Common myeloid progenitor, CD34-positive (primary cell): Measurements from ENCODE around the gene SPDL1.
A peak's percentile ranks its signal among the peaks of the same experiment; 100 is the strongest.

ENCODE experiments used
- CTCF ChIA-PET: fragments of 350-600 bp; sonication (Branson Sonifier 250); formaldehyde crosslinking; loops from one replicate; lab custom pipeline; 2021; ENCODE audit warnings: antibody characterized with exemption; lab: Charles Lee
- POLR2A ChIA-PET: fragments of 350-600 bp; sonication (Branson Sonifier 250); formaldehyde crosslinking; loops from one replicate; lab custom pipeline; 2021; ENCODE audit warnings: antibody characterized with exemption; lab: Charles Lee
- DNase-seq, 3 donors: peaks; one replicate each; pipeline versions ENCODE4 v3.0.0 to v3.0.0-alpha.2; 2013
- H3K27ac ChIP-seq, 2 experiments: 1 replicate in 1 of 2; 2 replicates in 1 of 2; pipeline ENCODE4 v1.7.0; 2013; ENCODE audit warnings: inconsistent platforms in 2 of 2, low read length in 2 of 2, mild to moderate bottlenecking in 2 of 2, low read depth in 1 of 2, moderate library complexity in 1 of 2; ENCODE audit not compliant: severe bottlenecking in 2 of 2, insufficient read depth in 1 of 2, poor library complexity in 1 of 2
- H3K27me3 ChIP-seq, 5 experiments: replicated peaks in 2 of 5; 1 replicate in 3 of 5; 2 replicates in 2 of 5; pipeline versions ENCODE4 v1.6.1 to v1.7.0; 2013; ENCODE audit warnings: low read length in 4 of 5, mild to moderate bottlenecking in 2 of 5, moderate library complexity in 2 of 5, inconsistent platforms in 1 of 5; ENCODE audit not compliant: insufficient read depth in 5 of 5, control insufficient read depth in 4 of 5
- H3K36me3 ChIP-seq, 4 experiments: 1 replicate in 2 of 4; 2 replicates in 2 of 4; pipeline versions ENCODE4 v1.6.1 to v1.7.0; 2013; ENCODE audit warnings: low read length in 3 of 4, control low read depth in 1 of 4, mild to moderate bottlenecking in 1 of 4; ENCODE audit not compliant: control insufficient read depth in 4 of 4, insufficient read depth in 4 of 4
- H3K4me1 ChIP-seq, 4 experiments: 1 replicate in 3 of 4; 2 replicates in 1 of 4; pipeline versions ENCODE4 v1.6.1 to v1.7.1; 2013; ENCODE audit warnings: low read length in 3 of 4, mild to moderate bottlenecking in 3 of 4, control low read depth in 1 of 4, inconsistent platforms in 1 of 4, moderate library complexity in 1 of 4; ENCODE audit not compliant: control insufficient read depth in 4 of 4, insufficient read depth in 4 of 4; ENCODE audit errors: control extremely low read depth in 1 of 4
- H3K4me3 ChIP-seq, 7 experiments: 1 replicate in 4 of 7; 2 replicates in 3 of 7; pipeline versions ENCODE4 v1.5.1 to v1.7.0; 2013; ENCODE audit warnings: mild to moderate bottlenecking in 7 of 7, low read length in 6 of 7, moderate library complexity in 6 of 7, inconsistent platforms in 2 of 7, low read depth in 2 of 7, control low read depth in 1 of 7; ENCODE audit not compliant: insufficient read depth in 4 of 7, control insufficient read depth in 1 of 7; ENCODE audit errors: extremely low read depth in 1 of 7
- H3K9me3 ChIP-seq, 5 experiments: 1 replicate in 4 of 5; 2 replicates in 1 of 5; pipeline versions ENCODE4 v1.6.1 to v1.7.1; 2013; ENCODE audit warnings: low read length in 4 of 5, mild to moderate bottlenecking in 2 of 5, inconsistent platforms in 1 of 5, low read depth in 1 of 5, moderate library complexity in 1 of 5; ENCODE audit not compliant: control insufficient read depth in 4 of 5, insufficient read depth in 2 of 5; ENCODE audit errors: control extremely low read depth in 1 of 5
- WGBS: methylation state at CpG from one replicate; pipeline ENCODE4 v1.1.5; 2013; ENCODE audit not compliant: insufficient coverage; 5-methylcytosine and 5-hydroxymethylcytosine counted together

Gene SPDL1

DNA sequence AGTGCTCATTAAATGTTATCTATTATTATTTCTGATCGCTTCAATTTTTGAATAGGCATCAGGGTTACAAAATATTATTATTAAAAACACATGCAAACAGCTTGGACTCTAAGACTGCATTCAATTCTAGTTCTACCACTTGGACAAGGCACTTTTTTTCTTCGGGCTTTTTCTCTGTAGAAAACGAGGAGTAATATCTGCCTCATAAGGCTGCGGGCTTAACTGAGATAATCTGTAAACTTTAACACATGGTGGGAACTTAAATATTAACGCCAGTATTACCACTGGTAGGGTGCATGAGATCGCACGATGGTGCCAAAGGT lies 511 bp upstream of the SPDL1 start:
- CTCF ChIA-PET, result interaction anchor here (0.7 kb wide), 1 partner anchor 97 kb away, joined by 3 read pairs; no protein-coding TSS in a partner anchor
- WGBS, result 0% methylated on average over 5 of the region's 7 CpGs
- POLR2A ChIA-PET, result no interaction called here

DNA sequence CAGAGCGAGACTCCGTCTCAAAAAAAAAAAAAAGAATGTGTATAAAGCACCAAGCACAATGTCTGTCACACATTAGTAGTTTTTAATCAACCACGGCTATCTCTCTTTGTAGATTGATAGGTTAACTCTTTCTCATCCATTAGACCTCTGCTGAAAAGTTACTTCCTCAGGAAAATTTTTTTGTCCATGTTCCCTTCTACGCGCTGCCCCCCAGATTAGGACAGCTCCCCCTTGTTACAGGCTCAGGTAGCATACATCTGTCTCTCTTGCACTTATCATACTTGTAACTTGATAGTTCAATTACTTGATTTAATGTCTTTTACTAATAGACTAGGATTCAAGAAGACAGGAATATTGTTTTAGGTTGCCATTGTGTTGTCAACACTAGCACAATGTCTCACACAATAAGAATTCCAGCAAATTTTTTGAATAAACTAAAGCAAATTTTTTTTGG lies 1.5 kb downstream of the SPDL1 start:
- Histone ChIP-seq H3K27me3 (no peaks in the 10 kb centered on the region), H3K36me3 (peaks cover 0 to 12% (median 8%) of the 10 kb centered on the region in 4 experiments), H3K4me1 (peaks cover 10 to 13% (median 11%) of the 10 kb centered on the region in 4 experiments), H3K4me3 (peak overlapping the region in 3 of 7 experiments; percentile 93 to 96 (median 94)), H3K9me3 (no peaks in the 10 kb centered on the region), H3K27ac (no peak overlapping the region)
- CTCF ChIA-PET, result interaction anchor here (1.0 kb wide), 1 partner anchor 10 kb away, joined by 3 read pairs; no protein-coding TSS in a partner anchor
- DNase-seq, result no peak
- POLR2A ChIA-PET, result no interaction called here
- WGBS, result 97% methylated on average over 3 of the region's 5 CpGs

More for the DNA sequence above, 511 bp upstream of the SPDL1 start:
- no peak for DNase-seq
- no peaks in the 10 kb centered on the region for H3K9me3 ChIP-seq
- H3K27me3 ChIP-seq, result peaks cover 0 to 2% (median 0%) of the 10 kb centered on the region in 5 experiments
- peaks cover 10 to 13% (median 11%) of the 10 kb centered on the region in 4 experiments for H3K4me1 ChIP-seq
- H3K36me3 ChIP-seq, result no peaks in the 10 kb centered on the region
- peak overlapping the region; percentile 43 to 94 for H3K27ac ChIP-seq
- peak overlapping the region; percentile 81 to 96 (median 87) for H3K4me3 ChIP-seq

DNA sequence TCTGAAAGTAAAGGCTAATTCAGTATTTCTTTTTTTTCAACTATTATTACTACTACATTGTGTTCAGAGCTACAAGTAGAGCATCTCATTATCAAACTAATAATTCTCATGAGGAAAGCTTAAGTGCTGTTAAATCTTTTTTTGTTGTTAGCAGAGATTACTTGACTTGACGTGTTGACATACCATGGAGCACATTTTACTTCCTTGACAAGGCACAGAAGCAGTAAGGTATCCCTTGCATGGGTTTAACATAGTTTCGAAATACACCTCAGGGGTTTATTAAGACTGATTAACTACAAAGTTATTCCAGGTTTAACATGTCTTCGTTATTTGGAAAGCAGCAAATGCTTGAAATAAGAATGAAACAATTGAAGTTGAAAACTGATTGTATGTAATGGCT lies 7.0 kb downstream of the SPDL1 start:
- DNase-seq, result no peak
- Histone ChIP-seq H3K4me1 (no peaks in the 10 kb centered on the region), H3K27ac (no peak overlapping the region), H3K36me3 (peaks cover 18 to 57% (median 35%) of the 10 kb centered on the region in 4 experiments), H3K9me3 (no peaks in the 10 kb centered on the region), H3K27me3 (no peaks in the 10 kb centered on the region), H3K4me3 (no peak overlapping the region)
- ChIA-PET POLR2A (no interaction called here), CTCF (interaction anchor here (0.9 kb wide), 1 partner anchor 46 kb away, joined by 3 read pairs; the partner anchor contains the start of gene DOCK2)
- 100% methylated on average over 1 of the region's 3 CpGs for WGBS

DNA sequence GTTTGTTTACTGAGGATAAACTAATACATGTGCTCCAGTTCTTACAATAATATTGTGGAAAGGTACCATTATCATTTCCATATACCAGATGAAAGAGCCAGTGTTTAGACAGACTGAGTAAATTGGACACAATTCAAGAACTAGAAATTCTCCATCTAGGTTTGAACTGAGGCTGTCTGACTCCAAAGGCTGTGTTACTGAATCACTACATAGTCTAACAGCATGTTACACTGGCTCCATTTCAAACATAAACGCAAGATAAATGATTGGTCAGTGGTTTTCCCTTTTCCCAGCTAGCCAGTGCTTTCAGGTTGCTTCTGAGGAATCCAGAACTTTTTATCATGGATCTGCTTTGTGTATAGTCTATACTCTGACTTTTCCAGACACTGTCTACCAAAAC lies 8.1 kb downstream of the SPDL1 start:
- H3K36me3 ChIP-seq, result peaks cover 18 to 65% (median 39%) of the 10 kb centered on the region in 4 experiments
- ChIA-PET POLR2A (no interaction called here), CTCF (interaction anchor here (1.1 kb wide), 1 partner anchor 10 kb away, joined by 4 read pairs; no protein-coding TSS in a partner anchor)

DNA sequence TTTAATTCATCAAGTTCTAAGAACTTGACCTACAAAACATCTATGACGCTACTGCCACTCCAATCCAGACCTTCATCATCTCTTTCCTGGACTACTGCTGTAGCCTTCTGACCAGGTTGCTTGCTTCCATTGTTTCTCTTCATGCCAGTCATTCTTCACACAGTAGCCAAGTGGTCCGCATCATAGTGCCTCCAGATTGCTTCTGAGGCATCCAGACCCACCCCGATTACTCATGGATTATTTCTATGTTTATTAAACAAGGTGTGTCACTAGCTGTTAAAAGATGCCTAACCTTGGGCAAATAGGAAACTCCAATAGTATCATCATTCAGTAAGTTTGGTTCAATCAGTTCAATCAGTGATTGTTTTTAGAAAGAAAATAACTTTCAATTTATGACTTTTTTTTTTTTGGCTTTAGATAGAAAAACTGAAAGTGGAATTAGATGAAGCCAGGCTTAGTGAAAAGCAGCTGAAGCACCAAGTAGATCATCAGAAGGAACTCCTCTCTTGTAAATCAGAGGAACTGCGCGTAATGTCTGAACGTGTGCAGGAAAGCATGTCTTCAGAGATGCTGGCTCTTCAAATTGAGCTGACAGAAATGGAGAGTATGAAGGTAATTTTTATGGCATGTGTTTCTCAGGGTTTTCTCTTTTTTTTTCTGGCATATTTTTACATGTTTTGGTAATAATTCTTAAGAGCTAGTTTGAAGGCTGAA lies 9.5 kb downstream of the SPDL1 start:
- POLR2A ChIA-PET, result interaction anchor here (0.9 kb wide), 1 partner anchor 601 kb away, joined by 5 read pairs; no protein-coding TSS in a partner anchor

More for the DNA sequence above, 8.1 kb downstream of the SPDL1 start:
- Histone ChIP-seq H3K27ac (no peak overlapping the region), H3K4me3 (no peak overlapping the region), H3K9me3 (no peaks in the 10 kb centered on the region), H3K4me1 (no peaks in the 10 kb centered on the region), H3K27me3 (no peaks in the 10 kb centered on the region)
- DNase-seq, result no peak
- WGBS, result 71% methylated on average over 1 of the region's 1 CpG

DNA sequence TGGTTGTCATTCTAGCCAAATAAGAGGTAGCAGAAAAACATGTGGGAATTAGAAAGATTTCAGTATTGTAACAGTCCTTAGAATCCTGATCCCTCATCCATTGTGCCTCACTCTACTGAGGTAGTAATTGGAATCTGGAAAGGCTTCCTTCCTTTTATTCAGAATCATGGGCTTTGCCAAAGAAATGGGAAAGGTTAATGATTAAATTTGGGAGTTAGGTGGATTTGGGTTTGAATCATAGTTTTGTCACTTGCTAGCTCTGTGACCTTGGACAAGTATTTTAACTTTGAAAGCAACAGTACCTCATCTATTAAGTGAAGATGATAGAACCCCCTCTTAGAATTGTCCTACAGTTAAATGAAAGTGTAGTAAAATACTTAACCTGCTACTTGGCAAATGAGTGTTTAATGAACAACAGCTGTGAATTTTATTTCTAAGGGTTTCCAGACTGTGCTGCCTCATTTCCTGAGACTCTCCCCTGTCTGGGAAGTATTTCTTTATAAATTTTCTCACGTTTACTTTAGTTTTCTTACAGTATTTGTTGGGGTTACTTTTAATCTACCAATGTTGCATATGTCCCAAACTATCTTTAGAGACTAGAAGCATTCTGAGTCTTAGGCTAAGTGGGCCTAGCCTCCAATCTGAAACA lies 11.7 kb downstream of the SPDL1 start:
- Histone ChIP-seq H3K27ac (no peak overlapping the region), H3K4me1 (no peaks in the 10 kb centered on the region), H3K4me3 (no peak overlapping the region), H3K27me3 (no peaks in the 10 kb centered on the region), H3K9me3 (no peaks in the 10 kb centered on the region), H3K36me3 (peaks cover 18 to 77% (median 45%) of the 10 kb centered on the region in 4 experiments)
- no peak for DNase-seq
- CTCF ChIA-PET, result interaction anchor here (0.9 to 1.1 kb wide), 2 partner anchors 11 to 115 kb away, joined by 3 to 5 read pairs; no protein-coding TSS in a partner anchor
- POLR2A ChIA-PET, result no interaction called here
- no CpG with 5 or more reads among the region's 1 CpG for WGBS

More for the DNA sequence above, 9.5 kb downstream of the SPDL1 start:
- Histone ChIP-seq H3K27me3 (no peaks in the 10 kb centered on the region), H3K36me3 (peaks cover 18 to 73% (median 45%) of the 10 kb centered on the region in 4 experiments), H3K27ac (no peak overlapping the region), H3K4me3 (no peak overlapping the region), H3K4me1 (no peaks in the 10 kb centered on the region), H3K9me3 (no peaks in the 10 kb centered on the region)
- CTCF ChIA-PET, result interaction anchor here (1.1 kb wide), 1 partner anchor 11 kb away, joined by 4 read pairs; no protein-coding TSS in a partner anchor
- DNase-seq, result no peak
- WGBS, result 92% methylated on average over 4 of the region's 6 CpGs
